ENCODE data around the gene DBX1. TPM values are rescaled to one million over a fixed set of nuclear protein-coding genes. Genes with fewer than 3 reads are reported as not detected.
A peak's percentile ranks its signal among the peaks of the same experiment; 100 is the strongest.

DBX1 gene, protein sequence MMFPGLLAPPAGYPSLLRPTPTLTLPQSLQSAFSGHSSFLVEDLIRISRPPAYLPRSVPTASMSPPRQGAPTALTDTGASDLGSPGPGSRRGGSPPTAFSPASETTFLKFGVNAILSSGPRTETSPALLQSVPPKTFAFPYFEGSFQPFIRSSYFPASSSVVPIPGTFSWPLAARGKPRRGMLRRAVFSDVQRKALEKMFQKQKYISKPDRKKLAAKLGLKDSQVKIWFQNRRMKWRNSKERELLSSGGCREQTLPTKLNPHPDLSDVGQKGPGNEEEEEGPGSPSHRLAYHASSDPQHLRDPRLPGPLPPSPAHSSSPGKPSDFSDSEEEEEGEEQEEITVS
- total RNA-seq (ENCODE audit: low replicate concordance) = 0.43 and 5.3 TPM in 2 replicates

DNA sequence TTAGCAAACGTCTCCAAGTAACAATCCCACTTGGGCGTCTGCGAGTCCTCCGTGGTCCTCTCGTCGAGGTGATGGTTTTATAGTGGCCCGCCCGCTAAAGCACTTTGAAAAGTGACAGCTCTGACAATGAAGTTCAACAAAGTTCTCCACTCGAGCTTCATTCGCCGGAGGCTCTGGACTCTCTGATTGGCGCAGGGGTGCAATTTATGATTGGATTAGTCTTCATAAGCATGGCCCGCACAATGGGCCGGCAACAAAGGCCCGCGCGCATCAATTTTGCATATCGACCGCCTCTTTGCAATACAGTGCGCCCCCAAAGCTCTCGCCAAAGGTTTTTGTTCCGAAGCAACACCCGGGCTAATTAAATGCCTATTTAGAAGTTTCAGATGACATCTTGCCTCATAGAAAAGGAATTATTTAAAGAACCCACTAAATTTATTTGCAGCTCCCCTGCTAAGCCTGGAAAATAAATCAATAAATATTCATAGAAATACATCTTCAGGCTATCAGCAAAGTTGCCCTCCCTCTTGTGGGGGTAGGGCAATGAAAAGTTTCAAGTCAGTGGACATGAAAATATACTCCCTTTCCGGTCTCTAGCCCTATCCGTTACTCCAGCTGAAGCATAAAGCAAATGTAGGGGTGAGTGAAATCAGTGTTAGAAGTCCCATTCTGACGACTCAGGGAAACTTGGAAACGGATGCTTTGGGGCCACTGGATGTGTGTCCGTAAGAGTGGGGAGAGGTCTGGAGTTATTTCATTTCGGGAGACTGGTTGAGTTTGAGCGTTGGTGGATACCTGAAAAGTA lies at the start of gene DBX1:
Gene DBX1, minus strand, starts transcription at position 51 of the 805 bp plus-strand sequence. CDS start 151 bp downstream, outside the sequence.
- H3K4me2 ChIP-seq = peak within 1 kb of the TSS; percentile 96
- DNase-seq (ENCODE audit: low spot score) = peak; percentile 30
- no peaks in the 10 kb centered on the region for H3K36me3 ChIP-seq
- Mint-ChIP-seq H3K27me3 (ENCODE audit: insufficient read depth, low read depth) (peaks cover 84% of the 10 kb centered on the region), H3K27ac (no peak within 1 kb of the TSS), H3K9me3 (peaks cover 7% of the 10 kb centered on the region), H3K4me1 (peaks cover 78% of the 10 kb centered on the region), H3K36me3 (peaks cover 3% of the 10 kb centered on the region), H3K4me3 (peak within 1 kb of the TSS; percentile 85)
- H4K20me1 ChIP-seq (ENCODE audit: low read depth) = peaks cover 44% of the 10 kb centered on the region
- TF ChIP-seq, protein P1, sequence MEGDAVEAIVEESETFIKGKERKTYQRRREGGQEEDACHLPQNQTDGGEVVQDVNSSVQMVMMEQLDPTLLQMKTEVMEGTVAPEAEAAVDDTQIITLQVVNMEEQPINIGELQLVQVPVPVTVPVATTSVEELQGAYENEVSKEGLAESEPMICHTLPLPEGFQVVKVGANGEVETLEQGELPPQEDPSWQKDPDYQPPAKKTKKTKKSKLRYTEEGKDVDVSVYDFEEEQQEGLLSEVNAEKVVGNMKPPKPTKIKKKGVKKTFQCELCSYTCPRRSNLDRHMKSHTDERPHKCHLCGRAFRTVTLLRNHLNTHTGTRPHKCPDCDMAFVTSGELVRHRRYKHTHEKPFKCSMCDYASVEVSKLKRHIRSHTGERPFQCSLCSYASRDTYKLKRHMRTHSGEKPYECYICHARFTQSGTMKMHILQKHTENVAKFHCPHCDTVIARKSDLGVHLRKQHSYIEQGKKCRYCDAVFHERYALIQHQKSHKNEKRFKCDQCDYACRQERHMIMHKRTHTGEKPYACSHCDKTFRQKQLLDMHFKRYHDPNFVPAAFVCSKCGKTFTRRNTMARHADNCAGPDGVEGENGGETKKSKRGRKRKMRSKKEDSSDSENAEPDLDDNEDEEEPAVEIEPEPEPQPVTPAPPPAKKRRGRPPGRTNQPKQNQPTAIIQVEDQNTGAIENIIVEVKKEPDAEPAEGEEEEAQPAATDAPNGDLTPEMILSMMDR (IDR thresholded peaks at IDR 0.05) = no peak
- TF ChIP-seq EZH2 (IDR thresholded peaks at IDR 0.05) = peak; percentile 23
- H3K27me3 ChIP-seq = peaks cover 89% of the 10 kb centered on the region
- no peak within 1 kb of the TSS for H3K27ac ChIP-seq
- no peak within 1 kb of the TSS for H3K9ac ChIP-seq
- H3K4me1 ChIP-seq = peaks cover 82% of the 10 kb centered on the region
- H3K9me3 ChIP-seq (ENCODE audit: low read depth) = no peaks in the 10 kb centered on the region
- H3K4me3 ChIP-seq = peak within 1 kb of the TSS; percentile 65
- H3K79me2 ChIP-seq (ENCODE audit: low read depth) = peaks cover 2% of the 10 kb centered on the region
- H2AFZ ChIP-seq (replicated peaks) = no peak within 1 kb of the TSS
- H3F3A ChIP-seq (ENCODE audit: low read depth) = peaks cover 92% of the 10 kb centered on the region

DNA sequence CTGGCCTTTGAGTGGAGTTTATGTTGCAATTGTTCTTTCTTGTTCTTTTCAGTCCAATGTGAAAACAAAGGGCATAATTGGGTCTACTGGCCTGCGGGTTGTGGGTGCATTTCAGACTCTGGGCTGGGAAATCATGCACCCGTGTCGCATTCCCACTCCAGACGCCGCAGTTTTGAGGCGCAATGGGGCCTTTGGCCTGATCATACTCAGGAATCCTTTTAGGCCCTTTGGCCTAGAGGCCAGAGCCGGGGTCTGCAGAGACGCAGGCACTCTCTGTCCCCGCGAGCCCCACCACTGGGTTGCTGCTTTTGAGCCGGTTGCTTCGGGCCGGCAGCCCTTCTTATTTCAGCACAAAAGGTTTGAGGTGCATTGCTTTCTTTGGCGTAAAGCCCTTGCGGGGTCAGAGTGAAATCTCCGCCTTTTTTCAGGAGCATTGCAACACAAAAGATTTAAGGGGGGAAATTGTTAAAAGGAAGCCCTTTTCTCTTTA lies 48.4 kb upstream of the DBX1 start:
- H3K4me2 ChIP-seq = peak overlapping the region; percentile 72
- peaks cover 52% of the 10 kb centered on the region for H3F3A ChIP-seq (ENCODE audit: low read depth)
- peaks cover 41% of the 10 kb centered on the region for H3K4me1 Mint-ChIP-seq
- no peaks in the 10 kb centered on the region for H3K79me2 ChIP-seq (ENCODE audit: low read depth)
- H2AFZ ChIP-seq (replicated peaks) = peak overlapping the region; percentile 9
- H3K27me3 ChIP-seq = peaks cover 27% of the 10 kb centered on the region
- H3K4me1 ChIP-seq = peaks cover 54% of the 10 kb centered on the region
- no peaks in the 10 kb centered on the region for H4K20me1 ChIP-seq (ENCODE audit: low read depth)
- peak overlapping the region; percentile 32 for H3K4me3 ChIP-seq
- peaks cover 18% of the 10 kb centered on the region for H3K9me3 ChIP-seq (ENCODE audit: low read depth)
- peak overlapping the region; percentile 68 for H3K27ac Mint-ChIP-seq
- peaks cover 13% of the 10 kb centered on the region for H3K36me3 ChIP-seq
- no peak overlapping the region for H3K9ac ChIP-seq
- peak overlapping the region; percentile 67 for H3K4me3 Mint-ChIP-seq
- H3K27ac ChIP-seq = peak overlapping the region; percentile 91
- H3K27me3 Mint-ChIP-seq (ENCODE audit: insufficient read depth, low read depth) = peaks cover 8% of the 10 kb centered on the region
- peak; percentile 6 for TF ChIP-seq EZH2phosphoT487 (IDR thresholded peaks at IDR 0.05)
- no peak for TF ChIP-seq EZH2 (IDR thresholded peaks at IDR 0.05)
- TF ChIP-seq, protein P1 (IDR thresholded peaks at IDR 0.05) = no peak
- DNase-seq (ENCODE audit: low spot score) = peak; percentile 93
- H3K9me3 Mint-ChIP-seq = peaks cover 7% of the 10 kb centered on the region
- no peaks in the 10 kb centered on the region for H3K36me3 Mint-ChIP-seq

DNA sequence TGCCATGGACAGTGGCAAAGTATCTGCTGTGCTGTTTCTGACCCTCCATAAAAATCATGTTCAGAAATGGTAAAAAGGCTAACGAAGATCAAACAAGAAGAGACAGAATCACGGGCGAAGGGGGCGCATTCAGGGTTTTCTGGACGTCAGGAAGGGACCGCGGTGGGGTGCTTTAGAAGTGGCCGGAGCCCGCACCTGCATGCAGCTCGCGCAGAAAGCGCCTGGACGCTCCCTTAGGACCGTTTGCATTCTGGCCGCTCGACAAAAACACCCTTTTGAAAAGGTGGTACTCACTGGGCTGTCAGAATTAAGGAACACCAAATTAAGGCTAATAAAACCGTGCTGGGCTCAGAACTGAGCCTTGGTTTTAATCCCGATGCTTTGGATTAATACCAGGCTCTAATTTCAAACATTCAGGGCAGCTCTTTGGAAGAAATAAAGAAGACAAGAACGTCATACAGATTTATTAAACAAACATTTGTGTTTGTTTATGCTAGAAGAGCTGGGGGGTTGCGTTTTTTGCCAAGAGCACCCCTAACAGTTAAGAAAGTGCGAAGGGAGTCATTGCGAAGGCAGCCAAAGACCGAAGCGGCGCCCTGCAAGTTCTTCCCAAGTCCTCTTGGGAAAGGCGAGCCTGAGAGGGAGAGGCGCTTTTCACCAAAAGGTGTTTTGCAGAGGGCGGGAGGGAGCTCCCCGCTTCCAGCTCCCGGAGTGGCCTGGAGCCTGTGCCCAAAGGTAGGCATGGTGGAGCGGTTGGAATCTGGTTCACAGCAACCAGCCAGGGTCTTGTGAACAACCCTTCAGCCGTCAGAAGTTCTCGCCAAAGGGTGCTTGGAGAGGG lies 47.7 kb upstream of the DBX1 start:
- Histone ChIP-seq H3K9ac (no peak overlapping the region), H3K4me1 (peaks cover 58% of the 10 kb centered on the region), H3F3A (ENCODE audit: low read depth) (peaks cover 52% of the 10 kb centered on the region), H4K20me1 (ENCODE audit: low read depth) (no peaks in the 10 kb centered on the region), H3K79me2 (ENCODE audit: low read depth) (no peaks in the 10 kb centered on the region), H3K9me3 (ENCODE audit: low read depth) (peaks cover 18% of the 10 kb centered on the region), H3K27me3 (peaks cover 34% of the 10 kb centered on the region), H3K36me3 (peaks cover 13% of the 10 kb centered on the region), H2AFZ (replicated peaks) (peak overlapping the region; percentile 9), H3K4me2 (peak overlapping the region; percentile 72), H3K4me3 (peak overlapping the region; percentile 32), H3K27ac (peak overlapping the region; percentile 91)
- TF ChIP-seq, protein P1 (IDR thresholded peaks at IDR 0.05) = no peak
- TF ChIP-seq EZH2 (IDR thresholded peaks at IDR 0.05) (no peak), EZH2phosphoT487 (IDR thresholded peaks at IDR 0.05) (no peak)
- H3K9me3 Mint-ChIP-seq = peaks cover 8% of the 10 kb centered on the region
- H3K4me3 Mint-ChIP-seq = peak overlapping the region; percentile 67
- H3K4me1 Mint-ChIP-seq = peaks cover 41% of the 10 kb centered on the region
- peaks cover 8% of the 10 kb centered on the region for H3K27me3 Mint-ChIP-seq (ENCODE audit: insufficient read depth, low read depth)
- peak; percentile 74 for DNase-seq (ENCODE audit: low spot score)
- H3K27ac Mint-ChIP-seq = peak overlapping the region; percentile 68
- H3K36me3 Mint-ChIP-seq = peaks cover 1% of the 10 kb centered on the region
